ENCODE results near the gene TLCD4.

- TF ChIP-seq CTCF (IDR thresholded peaks at IDR 0.05) (no peak), POLR2A (IDR thresholded peaks at IDR 0.05) (no peak)
These were observed 9.2 kb downstream of the TLCD4 start for GRCh38 chr1:95126366-95126765.

All from heart left ventricle (tissue), 13 donors.